Right ventricle myocardium inferior (tissue), 1 donor: Measurements from ENCODE around the gene C1orf21. TPM values are rescaled to one million over a fixed set of nuclear protein-coding genes. Genes with fewer than 3 reads are reported as not detected.

Source experiments
- ATAC-seq: fragments of 200-7000 bp; cut with Tn5 transposase; one replicate; pipeline ENCODE4 v1.9.1; 2020; ENCODE audit warnings: mild to moderate bottlenecking, moderate library complexity
- DNase-seq: peaks from one replicate; pipeline ENCODE4 v3.0.0; 2021; ENCODE audit errors: missing footprints
- intact Hi-C: fragments of 100-400 bp; cut with DNase I; formaldehyde crosslinking; loops from one replicate; pipeline ENCODE4 v1.11.0; 2022
- total RNA-seq: library from RNA; stranded (reverse); fragmentation: NEBNext Ultra II Directional; extraction: Animal tissue kit (Norgen Biotek cat#: 25700); gene quantifications from one replicate; pipeline ENCODE4 v1.2.1, GENCODE V29; 2021
- donor health status: DM: no; HTN: yes; CAD: no; lungs with severe emphysema.

Gene C1orf21
- total RNA-seq, 1 donor from 2014 or later = 54.5 TPM

DNA sequence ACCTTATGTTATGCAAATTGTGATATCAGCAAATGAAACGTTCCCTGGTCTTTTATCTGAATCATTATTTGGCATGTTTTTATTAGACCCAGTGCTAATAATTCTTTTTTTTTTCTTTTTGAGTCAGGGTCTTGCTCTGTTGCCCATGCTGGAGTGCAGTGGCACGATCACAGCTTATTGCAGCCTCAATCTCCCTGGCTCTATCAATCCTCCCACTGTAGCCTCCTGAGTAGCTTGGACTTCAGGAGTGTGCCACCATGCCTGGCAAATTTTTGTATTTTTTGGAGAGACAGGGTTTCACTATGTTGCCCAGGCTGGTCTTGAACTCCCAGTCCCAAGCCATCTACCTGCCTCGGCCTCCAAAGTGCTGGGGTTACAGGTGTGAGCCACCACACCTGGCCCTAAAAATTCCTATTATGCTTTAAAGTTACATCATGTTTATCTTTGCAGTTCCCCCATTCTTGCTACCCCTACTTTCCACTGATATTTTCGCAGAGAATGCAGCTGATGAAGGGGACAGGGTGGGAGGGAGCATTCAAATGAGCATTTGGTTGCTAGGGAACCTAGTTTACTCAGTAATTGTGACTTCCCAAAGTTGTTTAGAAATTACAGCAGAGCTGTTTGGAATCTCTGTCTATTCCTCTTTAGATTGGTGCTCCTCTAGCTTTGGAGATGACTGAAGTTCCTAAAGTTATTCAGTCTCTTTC, 18.4 kb downstream of the C1orf21 start:
- ATAC-seq = no peak
- no peak for DNase-seq
- intact Hi-C loops = no loop called here

DNA sequence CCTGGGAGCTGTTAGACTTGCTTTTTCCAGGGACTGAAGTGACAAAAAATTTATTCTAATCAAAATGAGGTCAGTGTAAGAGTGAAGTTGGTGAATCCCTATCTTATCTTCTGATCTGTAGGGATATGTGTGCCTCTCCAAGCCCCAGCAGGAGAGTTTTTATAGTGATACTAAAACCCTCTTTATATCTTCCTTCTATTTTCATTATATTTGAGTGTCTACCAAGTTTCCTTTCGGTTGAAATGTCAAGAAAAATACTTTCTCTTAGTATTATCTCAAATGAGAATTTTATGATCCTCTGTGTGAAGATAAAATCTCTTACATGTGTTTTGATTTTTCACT, 18.9 kb downstream of the C1orf21 start:
- ATAC-seq = no peak
- intact Hi-C loops = no loop called here

DNA sequence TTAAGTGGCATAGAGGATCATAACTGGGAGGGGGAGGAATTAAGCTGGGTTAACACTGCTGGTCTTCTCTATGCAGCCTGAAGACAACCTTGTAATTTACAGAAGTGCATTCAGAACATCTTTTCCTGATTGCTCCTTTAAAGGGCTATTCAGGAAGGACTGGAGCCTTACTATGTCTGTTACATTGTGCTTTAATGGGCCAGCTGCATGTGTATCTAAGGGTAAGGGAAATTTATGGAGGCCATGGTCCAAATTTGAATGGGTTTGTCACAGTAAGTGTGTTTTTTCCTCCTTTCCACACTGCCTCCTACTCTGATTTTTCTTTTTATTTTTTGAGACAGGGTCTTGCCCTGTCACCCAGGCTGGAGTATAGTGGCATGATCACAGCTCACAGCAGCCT, 19.6 kb downstream of the C1orf21 start:
- intact Hi-C loops = no loop called here
- ATAC-seq (no peak), DNase-seq (no peak)

More for the DNA sequence above, 18.9 kb downstream of the C1orf21 start:
- DNase-seq = no peak

DNA sequence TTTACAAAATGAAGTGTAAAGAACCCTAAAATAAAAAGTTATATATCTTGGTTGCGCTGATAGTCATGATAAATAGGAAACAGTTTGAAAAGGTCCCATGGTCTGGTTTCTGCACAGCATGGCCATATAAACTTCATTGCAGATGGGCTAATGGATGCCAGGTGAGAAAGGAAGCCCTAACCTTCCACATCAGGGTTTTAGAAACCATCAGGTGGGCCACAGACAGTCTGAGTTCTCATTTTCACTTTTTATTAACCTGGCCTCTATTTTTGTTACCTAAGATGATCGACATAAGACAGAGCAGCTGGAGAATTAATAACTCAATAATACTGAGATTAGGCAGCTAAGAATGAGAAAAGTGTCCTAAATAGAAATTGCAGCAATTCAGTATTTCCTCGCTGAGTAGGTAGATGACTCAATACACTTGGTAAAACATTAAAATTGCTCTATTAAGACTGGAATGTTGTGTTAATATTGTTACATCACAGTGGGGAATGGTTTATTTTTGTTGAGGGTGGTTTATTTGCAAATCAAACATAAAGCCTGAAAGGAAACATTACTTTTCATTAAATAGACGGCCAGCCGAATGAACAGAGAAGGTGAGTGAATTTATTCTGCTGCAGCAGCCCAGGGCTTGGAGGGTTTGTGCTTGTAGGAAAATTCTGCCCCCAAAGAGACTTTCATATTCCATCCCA, 21.1 kb downstream of the C1orf21 start:
- DNase-seq = no peak
- intact Hi-C loops = no loop called here
- no peak for ATAC-seq

DNA sequence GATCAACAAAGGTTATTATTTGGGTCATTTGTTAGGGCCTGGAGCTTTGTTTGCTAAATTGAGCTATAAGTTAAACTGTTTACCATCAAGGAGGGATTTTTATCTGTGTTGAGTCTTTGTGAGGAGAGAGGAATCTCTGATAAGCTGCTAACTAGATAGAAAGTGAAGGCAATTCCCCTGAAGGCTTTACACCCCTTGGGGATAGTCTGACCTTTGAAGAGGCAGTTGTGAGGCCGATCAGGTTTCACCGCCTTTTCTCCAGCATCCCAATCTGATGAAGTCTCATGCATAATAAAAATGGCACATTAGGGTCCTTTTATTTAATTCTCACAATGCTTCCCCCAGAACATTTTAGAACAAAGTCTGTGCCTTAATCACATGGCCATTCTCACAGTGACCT, 21.8 kb downstream of the C1orf21 start:
- DNase-seq (no peak), ATAC-seq (no peak)
- intact Hi-C loops = no loop called here

DNA sequence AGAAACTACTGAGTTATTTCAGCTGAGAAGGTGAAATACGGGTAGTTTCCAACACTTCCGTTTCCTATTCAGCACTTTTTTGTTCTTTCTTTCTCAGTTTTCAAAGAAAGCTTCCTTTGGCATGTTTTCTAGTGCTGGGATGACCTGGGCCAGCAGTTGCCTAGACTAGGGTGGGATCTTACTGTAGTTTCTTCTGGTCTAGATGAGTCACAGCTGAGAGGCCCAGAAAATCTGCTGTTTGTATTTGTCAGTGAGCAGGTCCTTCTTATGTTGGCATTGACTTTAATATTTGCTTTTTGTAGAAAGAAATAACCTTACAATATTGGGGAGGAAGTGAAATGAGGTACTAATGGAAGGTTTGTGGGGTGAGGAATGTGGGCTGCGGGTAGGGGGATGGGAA, 22.2 kb downstream of the C1orf21 start:
- no peak for DNase-seq
- intact Hi-C loops = no loop called here
- ATAC-seq = no peak

DNA sequence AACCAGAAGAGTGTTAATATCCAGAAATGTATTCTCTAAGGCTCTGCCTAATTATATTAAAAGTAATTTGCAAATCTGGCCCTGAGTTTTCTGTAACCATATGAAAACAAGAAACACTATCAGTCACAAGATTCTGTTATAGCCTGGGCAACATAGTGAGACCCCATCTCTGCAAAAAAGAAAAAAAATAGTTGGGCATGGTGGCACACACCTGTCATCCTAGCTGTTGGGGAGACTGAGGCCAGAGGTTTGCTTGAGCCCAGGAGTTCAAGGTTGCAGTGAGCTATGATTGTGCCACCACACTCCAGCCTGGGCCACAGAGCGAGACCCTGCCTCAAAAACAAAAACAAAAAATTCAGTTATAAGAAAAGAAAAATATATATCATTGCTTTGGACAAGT, 25.6 kb downstream of the C1orf21 start:
- DNase-seq (no peak), ATAC-seq (no peak)
- intact Hi-C loops = no loop called here

DNA sequence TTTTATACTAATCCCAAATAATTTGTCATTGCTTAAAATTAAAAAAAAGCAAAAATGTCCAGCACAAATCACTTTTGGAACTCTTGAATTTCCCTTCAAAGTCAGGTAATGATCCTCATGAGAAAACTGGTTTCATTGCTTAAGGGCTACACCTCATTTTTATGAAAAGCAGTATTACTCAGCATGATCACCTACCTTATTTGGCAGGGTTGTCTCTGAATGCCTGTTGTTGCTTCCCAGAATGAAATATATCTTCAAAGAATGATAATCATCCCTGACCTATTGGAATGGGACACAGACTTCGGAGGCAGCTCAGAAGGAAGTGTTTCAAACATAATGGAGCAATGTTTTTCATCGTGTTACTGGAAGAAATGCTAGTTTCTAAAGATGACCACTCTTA, 29.7 kb downstream of the C1orf21 start:
- DNase-seq = no peak
- no peak for ATAC-seq
- intact Hi-C loops = no loop called here

DNA sequence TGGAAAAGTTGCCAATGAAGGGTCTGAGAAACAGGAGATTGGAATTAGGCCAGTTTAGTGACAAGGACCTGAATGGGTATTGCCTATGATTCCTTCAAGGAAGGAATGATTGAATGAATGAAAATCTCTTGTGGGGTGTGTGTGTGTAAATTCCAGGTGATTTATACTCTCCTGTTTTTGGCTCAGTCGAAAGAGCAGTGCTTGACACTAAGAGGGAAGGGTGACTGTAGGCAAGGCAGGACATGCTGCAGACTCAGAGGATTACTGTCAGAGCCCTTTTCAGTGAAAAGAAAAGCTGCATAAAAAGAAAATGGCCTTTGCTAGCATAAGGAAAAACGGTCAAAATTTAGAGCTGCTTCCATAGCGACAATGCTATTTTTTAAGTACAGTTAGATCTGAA, 30.1 kb downstream of the C1orf21 start:
- DNase-seq (no peak), ATAC-seq (no peak)
- intact Hi-C loops = no loop called here

DNA sequence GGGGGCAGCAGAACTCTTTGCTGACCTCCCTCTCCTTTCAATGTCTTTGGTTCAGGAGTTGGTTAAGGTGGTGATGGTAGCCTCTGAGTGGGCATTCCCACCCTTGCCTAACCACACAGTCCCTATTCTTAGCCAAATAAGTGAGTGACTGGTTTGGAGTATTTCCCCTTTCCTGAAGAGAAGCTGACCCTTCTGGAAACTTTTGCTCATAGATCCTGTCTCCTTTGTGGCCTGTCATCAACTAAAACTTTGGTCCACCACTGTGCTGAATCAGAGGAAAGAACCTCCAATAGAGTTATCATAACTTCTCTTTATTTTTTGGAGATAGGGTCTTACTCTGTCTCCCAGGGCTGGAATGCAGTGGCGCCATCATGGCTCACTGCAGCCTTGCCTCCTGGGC, 31.1 kb downstream of the C1orf21 start:
- ATAC-seq (no peak), DNase-seq (no peak)
- intact Hi-C loops = no loop called here

DNA sequence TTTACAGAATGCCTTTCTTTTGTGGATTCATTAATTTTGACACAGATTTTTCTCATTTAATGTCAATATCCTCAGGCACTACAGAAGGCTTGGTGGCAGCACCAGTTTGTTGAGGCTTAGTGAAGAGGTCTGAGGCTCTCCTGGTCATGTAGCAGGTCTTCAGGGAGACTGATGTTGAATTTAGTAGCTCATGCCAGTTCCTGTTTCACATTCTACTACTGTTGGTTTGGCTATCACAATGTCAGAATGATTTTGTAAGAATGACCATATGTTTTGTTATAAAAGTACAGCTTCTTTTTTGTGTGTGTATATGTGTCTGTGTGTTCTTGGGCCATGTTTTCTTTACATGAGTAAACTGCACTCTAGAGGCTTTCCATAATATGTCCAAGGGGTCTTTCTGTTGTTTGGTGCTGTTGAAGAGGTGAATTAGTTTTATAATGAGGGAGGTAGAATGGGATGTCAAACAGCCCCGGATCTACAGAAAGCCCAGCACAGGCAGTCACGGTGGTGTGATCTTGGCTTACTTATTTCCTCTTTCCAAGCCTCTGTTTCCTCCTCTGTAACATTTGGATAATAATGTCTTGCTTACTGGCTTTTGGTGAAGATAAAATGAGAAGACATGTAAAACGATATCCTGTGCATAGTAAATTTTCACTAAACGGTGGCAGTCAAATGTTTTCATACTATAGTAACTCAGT, 32.0 kb downstream of the C1orf21 start:
- DNase-seq (no peak), ATAC-seq (no peak)
- intact Hi-C loops = no loop called here

DNA sequence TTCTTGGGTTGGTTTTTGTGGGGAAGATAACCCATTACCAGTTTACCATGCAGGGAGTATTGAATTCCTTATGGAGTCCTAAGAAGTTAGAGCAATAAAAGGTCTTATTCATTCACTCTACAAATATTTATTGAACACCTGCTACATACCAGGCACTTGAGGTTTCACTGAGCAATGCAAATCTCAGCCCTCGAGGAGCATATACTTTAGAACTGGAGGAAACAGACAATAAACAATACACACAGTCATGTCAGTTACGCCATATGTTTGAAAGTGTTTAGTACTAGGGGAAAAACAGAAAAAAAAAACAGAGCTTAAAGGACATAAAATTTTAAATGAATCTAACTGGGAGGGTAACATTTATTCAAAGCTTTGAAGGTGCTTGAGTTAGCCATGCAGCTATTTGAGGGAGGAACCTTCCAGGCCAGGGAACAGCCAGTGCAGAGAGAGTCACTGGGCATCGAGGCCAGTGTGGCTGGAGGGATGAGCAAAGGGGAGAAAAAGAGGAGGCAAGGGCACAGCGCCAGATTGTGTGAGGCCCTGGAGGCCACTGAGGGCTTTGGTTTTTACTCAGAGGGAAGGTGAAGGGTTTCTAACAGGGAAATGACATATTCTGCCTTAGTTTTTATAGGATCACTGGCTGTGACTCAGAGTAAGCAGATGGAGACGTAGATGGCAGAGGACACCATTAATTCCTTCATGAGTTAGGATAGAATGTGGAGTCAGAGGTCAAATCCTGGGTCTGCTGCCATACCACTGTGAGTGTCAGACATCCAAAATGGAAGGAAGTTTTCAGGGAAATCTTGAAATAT, 32.7 kb downstream of the C1orf21 start:
- DNase-seq (no peak), ATAC-seq (no peak)
- intact Hi-C loops = no loop called here

DNA sequence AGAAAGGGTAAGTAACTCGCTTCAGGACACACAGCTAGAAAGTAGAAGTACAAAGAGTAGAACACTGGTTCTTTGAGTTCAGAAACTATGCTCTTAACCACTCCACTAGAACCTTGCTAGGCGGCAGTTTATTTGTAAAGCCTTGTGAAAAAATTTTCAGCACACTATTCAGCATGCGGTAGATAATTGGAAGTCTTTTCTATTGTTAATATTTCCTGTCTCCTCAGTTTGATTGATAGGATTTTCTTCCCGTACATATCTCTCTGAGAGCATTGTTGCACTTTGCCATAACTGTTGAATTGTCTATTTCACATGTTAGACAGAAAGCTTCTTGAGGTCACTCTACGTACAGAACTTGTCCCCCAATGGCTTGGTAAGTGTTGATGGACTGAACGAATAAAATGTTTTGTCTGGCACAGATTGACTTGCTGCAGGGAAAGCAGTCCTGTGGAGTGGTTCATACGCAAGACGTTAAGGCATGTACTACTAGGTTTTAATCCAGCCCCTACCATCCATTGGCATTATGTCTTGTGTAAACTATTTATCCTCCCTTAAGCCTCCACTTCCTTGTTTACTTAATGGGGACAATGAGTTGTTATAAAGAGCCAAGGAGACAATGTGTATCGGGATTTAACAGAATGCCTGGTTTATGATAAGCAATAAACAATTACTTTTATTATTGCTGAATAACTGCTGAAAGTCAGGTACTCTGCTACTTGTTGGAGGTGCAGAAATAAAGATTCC, 35.8 kb downstream of the C1orf21 start:
- intact Hi-C loops = no loop called here
- no peak for ATAC-seq
- DNase-seq = no peak

DNA sequence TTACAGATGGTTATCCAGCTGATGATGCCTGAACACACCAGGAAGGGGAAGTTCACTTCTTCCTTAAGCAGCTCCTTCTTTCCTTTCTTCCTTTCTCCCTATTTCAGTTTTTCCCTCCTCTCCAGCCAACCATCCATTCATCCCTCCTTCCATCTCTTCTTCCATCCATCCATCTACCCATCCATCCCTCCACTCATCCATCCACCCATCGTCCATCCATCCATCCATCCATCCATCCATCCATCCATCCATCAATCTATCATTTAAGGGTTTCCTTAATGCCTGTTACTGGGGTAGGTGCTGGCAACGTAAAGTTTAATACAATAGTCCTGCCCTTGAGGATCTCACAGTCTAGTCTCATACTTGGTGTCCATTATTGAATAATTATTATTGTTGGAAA, 36.8 kb downstream of the C1orf21 start:
- DNase-seq (no peak), ATAC-seq (no peak)
- intact Hi-C loops = no loop called here

DNA sequence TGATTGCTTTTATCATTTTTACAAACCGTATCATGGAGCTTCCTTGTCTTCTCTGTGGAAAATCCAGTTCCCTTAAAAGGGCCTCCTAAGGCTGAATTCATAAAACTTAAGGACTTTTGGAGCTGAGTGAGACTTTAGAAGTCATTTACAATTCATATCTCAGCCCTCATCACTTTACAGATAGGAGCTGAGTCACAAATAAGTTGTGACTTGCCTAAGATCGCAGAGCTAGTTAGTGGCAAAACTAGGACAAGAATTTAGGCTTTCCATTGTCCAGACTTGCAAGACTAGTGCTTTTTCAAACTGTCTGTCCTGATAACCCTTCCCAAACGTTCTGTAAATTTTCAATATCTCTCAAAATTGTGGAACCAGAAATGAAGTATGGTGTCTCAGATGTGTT, 37.3 kb downstream of the C1orf21 start:
- DNase-seq = no peak
- intact Hi-C loops = no loop called here
- ATAC-seq = no peak

DNA sequence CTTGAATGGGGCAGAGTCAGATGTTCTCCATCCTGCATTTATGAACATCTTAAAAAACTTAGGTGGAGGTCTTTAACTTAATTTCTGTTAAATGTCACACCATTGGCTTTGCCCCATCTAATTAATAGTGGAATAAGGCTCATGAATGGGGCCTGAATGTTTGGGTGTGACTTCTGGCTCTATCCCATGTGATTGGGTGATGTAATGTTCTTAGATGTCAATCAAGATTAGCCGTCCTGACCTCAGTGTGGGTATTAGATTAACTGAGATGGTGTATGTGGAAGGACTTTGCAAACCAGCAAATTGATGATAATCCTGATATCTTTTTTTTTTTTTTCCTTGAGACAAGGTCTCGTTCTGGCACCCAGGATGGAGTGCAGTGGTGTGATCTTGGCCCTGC, 38.1 kb downstream of the C1orf21 start:
- DNase-seq (no peak), ATAC-seq (no peak)
- intact Hi-C loops = no loop called here

DNA sequence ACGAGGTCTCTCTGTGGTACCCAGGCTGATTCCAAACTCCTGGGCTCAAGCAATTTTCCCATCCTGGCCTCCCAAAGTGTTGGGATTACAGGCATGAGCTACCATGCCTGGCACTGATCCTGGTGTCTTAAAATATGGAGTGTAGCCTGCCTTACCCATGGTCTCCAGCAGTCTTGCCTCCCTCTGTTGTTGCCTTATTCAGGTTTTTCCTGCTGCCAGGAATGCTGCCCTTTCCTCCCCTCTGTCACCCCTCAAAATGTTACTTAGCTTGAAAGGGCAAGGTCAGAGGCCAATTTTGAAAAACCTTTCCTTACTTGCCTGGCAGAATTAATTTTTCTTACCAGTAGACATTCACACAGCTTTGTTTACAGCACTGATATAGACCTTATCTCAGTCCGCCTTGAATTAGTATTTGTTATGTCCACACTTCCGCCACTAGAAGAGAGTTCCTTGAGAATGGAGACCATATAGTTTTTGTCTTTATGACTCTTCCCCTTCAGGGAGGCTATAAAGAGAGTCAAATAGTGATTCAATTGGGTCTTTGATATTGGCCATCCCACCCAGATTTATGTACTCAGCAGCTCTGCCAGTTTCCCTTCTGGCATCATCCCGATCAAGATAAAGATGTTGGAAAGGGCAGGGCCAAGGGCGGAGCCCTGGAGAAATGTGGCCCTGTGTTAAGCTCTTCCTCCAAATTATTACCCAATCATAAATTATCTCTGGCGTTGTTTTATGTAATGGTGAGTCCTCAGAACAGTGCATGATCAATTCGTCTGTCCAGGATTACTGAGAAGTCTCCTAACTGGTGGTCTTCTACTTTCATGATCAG, 38.8 kb downstream of the C1orf21 start:
- ATAC-seq = no peak

DNA sequence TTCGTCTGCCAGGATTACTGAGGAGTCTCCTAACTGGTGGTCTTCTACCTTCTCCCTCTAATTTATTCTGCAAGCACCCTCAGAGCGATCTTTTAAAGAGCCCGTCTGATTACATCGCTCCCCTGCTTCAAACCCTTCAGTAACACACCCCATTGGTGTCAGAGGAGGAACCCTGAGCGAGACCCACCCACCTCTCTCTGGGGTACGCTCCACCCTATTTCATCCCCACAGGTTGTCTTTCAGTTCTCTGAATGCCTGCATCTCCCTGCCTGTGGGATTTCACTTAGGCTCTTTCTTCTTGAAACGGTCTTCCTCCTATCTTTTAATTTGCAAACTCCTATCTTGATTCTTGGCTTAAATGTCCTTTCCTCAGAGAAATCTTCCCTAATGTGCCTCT, 39.4 kb downstream of the C1orf21 start:
- ATAC-seq (no peak), DNase-seq (no peak)
- intact Hi-C loops = no loop called here

More for the DNA sequence above, 38.8 kb downstream of the C1orf21 start:
- DNase-seq = no peak
- intact Hi-C loops = no loop called here
